HL-60/S4 (cell line): ENCODE data around the gene ADRM1.

Experiments
- in situ Hi-C: fragments of 300-500 bp; cut with MboI; formaldehyde crosslinking; loops from 2 replicates; pipeline ENCODE4 v1.14.3; 2022; ENCODE audit warnings: low sequenced_read_pairs

ADRM1 gene

DNA sequence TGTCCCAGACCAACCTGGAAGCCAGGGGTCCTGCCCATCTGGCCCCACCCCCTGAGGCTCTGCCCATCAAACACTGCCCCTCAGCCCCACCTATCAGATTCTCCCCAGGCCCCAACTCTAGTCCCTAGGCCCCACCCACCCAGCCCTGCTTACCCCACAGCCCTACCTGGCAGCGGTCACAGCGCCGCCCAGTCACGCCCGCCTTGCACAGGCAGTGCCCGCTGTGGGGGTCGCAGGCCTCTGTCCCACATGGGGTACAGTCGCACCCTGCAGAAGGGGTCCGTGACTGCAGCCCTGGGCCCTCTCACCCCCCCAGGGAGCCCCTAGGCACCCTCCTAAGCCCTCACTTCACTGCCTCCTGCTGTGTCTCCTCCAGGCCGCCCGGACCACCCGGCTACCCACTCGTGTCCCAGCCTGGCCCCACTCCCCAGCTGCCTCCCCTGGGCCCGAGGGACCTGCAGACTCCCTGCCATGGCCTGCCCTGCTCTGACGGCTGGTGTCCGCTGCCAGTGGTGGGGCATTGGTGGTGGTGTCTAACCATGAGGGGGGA is 19.8 kb downstream of the ADRM1 start:
- in situ Hi-C loops, result no loop called here

DNA sequence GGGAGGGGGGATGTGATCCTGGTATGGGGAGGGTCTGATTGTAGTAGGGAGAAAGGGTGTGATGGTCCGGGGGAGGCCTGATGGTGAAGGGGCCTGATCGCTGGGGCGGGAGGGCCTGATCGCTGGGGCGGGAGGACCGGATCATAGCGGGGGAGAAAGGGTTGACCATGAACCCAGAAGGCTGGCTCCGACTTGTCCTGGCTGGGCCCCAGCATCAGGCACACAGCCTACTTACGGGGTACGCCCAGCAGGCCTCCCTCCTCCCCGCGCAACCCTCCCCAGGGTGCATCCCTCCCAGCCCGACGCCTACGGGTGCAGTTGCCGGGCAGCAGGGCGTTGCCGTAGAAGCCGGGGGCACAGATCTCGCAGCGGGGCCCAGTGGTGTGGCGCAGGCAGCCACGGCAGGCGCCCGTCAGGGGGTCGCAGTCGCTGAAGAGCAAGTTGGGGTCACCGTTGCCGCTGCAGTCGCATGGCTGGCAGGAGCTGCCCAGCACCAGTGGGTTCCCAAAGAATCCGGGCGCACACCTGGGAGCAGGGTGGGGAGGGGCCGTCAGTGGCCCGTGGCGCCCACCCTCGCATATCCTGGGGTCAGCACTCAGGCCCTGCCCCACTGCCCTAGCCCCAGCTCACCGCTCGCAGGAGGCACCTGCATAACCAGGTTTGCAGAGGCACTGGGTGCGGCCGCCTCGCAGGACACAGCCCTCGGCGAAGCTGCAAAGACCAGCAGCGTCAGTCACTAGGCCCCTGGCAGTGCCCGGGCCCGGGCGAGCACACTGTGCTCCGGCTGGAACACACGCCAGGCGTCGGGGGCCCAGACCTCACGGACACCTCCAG is 20.6 kb downstream of the ADRM1 start:
- in situ Hi-C loops, result no loop called here

DNA sequence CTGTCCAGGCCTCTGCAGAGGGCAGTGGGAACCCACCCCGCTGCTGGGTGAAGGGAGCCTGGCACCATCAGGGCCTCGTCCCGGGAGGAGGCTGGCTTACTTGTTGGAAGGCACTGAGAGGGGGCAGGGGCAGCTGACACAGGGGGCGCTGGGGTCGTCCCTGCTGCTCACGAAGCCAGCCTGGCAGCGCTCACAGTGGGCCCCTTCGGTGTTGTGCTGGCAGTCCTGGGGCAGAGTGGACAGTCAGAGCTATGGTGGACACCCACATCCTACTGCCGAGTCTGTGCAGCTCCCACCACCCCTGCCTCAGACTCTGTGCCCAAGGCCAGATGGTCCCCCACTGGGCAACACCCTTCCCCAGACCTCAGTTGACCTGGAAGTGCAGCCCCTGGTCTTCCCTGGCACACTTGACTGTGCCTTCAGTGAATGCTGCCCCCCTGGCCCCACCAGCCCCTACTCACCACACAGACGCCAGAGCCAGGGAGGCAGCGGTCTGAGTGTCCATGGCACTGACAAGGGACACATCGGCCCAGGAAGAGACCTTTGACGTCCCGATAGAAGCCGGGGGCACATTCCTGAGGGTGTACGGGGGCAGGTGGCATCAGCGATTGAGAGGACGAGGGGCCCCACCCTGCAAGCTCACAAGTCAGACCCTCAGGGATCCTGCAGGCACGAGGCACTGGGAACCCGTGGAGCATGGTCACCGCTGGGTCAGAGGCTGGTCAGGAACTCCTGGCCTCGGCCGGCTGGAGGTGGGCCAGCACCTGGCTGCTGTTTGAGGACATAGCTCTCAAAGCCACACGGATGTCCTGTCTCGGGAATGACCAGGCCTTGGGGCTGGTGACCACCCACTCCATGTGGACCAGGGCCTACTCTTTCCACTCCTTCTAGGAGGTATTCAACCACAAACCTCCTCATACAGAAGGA is 21.4 kb downstream of the ADRM1 start:
- in situ Hi-C loops, result no loop called here

DNA sequence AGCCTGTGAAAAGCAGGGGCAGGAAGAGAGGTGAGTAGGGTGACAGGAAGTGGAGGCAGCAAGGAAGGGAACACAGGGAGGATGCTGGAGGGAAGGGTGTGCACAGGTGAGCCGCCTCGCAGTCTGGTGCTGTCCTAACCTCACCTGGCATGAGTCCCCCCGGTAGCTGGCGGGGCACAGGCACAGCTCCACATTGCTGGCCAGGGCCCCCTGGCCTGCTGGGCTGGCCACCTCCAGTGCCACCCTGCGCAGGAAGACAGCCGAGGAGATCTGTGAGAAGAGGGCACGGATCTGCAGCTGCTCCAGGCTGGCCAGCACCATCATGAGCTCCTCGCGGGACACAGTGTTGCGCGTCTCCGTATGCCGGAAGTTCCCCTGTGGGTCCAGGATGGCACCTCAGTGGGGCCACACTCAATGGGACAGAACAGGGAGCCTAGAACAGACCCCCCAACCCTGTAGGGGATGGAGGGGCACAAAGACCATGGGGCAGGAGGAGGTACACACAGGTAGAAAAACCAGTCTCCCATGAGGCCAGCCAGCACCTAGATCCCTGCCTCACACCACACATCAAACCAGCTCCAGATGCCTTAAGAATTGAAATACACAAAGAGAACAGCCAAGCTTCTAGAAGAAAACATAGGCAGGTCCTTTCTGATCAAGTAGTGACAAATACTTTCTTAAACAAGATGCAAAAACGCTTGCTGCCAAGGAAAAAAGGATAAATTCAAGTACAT is 22.5 kb downstream of the ADRM1 start:
- in situ Hi-C loops, result no loop called here

DNA sequence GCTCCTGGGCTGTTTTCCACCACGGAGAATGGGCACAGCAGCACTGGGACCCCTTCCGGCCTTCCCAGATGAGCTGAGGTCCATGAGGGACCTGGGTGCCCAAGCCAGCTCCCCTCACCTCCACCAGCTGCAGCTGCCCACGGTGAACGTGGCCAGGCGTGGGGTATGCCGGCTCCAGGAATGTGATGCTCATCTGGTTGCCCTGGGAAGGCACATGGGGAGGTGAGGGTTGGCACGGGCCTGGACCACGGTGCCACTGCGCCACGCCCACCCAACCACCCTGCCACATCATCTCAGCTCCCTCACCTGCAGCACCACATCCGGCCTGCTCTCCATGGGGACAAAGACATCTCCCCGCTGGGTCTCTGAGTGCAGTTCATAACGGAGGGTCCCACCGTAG is 23.8 kb downstream of the ADRM1 start:
- in situ Hi-C loops, result no loop called here

DNA sequence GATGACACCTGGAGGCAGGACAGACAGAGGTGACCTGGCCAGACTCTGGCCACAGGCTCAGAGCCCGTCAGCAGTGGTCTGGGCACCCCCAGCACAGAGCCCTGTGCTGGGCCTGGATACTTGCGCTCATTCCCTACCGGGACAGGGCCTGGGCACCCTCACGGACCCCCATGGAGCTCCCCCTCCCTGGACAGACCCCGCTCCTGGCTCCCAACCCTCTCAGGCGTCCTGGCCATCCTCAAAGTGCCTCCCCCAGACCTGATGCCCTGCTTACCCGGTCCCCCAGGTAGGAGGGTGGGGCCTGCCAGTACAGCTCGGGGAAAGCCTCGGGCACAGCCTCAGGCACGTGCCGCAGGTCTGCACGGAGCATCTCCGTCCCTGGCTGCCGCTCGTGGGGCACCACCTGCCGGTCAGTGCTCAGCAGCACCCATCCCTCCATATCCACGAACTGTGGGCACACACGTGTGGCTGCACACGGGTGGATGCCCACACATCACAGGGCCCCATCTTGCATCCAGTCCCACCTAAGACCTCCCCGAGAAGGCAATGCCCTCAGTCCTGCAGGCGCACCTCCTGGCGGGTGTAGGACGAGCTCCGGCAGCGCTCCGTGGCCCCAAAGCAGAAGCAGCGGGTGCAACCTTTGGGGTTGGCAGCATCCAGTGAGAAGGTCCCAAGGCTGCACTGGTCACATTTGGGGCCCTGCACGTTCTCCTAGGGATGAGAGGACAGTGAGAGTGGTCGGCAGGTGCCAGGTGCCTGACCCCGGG is 24.3 kb downstream of the ADRM1 start:
- in situ Hi-C loops, result no loop called here

DNA sequence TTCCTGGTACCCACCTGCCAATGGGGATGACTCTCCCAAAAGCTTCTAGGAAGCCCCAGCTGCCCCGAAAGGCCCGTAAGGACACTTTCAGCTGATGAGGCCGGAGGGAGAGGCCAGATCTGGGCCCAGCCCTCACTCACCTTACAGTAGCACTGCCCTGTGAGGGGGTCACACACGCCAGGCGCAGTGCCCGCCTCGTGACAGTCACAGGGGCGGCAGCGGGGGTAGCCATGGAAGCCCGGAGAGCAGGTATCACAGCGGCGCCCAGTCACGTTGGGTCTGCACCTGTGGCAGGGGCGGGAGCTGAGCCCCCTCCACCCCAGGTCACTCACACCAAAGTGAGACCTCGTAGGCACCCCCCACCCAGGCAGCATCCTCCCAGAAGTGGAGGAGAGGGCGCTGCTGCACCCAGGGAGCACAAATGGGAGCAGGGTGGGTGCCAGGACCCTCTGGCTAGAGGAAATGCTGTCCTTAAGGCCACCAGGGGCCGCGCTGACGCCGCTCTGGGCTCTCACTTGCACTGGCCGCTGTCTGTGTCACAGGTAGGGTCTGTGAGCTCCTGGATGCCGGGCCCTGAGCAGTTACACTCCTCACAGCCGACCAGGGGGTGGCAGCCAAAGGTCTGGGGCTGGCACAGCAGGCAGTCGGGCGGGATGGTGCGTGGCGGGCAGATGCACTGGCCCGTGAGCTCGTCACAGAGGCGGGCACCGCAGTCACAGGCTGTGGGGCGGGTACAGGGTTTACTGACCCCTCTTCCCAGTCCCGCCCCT is 25.1 kb downstream of the ADRM1 start:
- in situ Hi-C loops, result no loop called here

DNA sequence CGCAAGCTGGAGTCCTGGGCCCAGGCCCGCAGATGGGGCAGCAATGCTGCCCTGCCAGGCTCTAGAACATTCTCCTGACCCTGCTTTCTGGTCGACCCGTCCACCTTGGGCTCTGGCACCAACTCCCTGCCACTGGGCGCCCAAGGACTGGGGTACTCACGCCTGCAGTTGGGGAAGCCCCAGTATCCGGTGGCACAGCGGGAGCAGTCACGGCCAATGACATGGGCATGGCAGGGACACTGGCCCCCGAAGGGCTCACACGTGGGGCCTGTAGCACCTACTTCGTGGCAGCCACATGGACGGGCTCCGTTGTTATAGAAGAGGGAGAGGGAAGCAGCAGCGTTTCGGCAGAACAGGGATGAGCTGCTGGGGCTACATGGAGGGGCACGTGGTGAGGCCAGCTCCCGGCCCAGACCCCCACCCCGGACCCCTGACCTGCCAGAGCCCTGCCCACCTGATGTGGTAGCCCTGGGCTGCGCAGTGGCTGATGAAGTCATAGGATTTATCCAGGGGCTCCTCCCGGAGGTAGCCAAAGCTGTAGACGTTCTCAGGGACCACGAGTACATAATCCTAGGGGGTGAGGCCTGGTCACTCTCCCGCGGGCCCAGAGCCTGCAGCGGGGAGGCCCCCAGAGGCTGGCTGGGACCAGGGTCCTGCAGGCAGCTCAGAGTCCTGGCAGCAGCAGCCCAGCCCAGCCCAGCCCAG is 26.0 kb downstream of the ADRM1 start:
- in situ Hi-C loops, result no loop called here

DNA sequence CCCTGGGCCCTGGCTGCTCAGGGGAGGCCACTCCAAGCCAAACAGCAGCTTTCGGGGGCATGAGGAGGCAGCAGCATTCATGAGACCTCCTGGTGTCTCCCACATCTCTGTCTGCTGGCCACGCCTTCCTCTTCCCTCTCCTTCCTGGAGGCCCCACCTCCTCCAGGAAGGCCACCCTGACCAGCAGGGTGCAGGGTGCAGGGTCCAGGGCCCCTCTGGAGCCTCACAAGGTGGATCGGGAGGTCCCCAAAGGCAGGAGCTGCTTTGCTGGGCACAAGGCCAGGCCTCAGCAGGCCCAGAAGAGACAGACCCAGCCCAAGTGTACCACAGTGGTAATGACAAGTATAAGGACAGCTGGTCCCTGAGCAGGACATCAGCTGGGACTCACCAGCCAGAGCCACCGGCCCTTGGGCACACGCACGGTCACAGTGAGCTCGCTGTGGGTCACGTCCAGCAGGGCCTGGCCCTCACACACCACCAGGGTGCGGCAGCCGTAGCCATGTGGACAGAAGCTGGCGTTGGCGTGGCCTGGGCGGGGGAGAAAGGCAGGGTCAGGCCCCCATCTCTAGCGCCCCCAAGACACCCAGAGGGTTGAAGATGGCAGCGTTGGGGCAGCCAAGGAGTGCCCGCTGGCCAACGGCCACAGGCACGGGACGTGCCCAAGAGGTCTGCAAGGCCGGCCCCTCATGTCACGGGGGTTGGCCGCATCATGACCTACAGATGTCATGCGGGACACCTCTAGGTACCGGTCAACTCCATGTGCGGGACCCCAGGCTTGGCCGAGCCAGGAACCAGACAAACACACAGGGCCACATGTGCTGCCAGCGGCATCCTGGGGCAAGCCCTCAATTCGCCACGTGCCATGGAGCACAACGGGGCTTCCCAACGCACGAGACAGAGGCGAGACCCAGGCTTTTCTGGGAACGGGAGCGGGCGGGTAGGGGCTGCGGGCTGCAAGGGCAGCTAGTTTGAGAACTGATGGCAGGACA is 26.9 kb downstream of the ADRM1 start:
- in situ Hi-C loops, result no loop called here

DNA sequence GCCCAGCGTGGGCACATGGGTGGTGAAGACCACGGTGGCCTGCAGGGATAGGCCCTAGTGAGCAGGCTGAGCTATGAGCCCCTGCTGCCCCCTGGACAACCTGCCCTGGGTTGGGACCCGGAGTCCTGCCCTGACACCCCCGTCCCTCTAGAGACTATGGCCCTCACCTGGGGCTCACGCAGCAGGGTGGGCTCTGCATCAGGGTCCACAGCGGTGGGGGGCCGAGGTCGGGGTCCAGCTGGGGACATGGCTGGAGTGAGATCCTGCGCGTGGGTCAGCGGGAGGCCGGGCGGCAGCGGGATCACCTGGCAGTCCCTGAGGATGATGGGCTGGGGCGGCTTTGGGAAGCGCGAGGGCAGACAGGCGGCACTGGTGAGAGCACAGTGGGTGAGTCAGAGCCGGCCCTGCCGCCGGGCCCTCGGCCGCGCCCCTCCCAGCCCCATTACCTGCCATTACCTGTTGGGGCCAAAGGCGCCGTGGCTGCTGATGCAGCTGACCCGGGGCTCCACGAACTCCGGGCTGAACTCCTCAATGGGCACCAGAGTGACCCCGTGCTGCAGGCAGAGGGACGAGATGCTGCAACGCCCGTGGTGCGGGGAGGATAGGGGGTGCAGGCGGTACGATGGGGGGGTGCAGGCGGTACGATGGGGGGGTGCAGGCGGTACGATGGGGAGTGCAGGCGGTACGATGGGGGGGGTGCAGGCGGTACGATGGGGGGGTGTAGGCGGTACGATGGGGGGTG is 27.9 kb downstream of the ADRM1 start:
- in situ Hi-C loops, result no loop called here

DNA sequence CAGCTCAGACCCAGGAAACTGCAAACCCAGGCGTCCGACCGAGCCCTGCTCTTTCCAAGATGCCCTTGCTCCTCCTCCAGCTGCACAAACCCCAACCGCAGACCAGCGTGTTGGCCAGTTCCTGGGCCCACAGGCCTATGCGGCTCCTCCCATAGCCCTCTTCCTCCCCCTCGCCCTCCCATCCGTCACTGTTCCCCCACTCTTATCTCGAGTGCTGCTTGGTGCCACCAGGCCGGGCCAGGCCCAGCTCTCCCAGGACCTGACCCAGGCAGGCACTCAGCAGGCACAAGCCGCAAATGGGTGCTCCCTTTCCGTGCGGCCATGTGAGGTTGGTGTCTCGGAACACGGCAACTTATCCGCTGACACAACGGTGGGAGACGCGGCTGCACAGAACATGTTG is 28.6 kb downstream of the ADRM1 start:
- in situ Hi-C loops, result no loop called here

DNA sequence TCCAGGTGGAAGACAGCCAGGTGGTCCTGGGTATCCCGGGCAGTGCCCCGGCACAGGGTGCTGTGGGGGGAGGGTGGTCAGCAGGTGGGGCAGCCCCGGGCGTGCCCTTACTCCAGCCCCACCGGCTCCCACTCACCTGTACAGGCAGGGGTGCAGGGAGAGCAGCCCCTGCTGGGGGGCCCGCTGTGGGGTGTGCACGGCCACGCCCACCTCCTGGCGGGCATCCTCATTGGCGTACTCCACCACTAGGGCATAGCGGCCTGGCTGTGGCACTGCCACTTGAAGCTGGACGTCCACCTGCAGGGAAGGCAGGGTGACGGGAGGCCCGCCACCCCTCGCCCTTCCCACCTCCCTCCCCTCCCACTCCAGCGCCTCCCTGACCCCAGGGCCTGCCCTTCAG is 29.6 kb downstream of the ADRM1 start:
- in situ Hi-C loops, result no loop called here

DNA sequence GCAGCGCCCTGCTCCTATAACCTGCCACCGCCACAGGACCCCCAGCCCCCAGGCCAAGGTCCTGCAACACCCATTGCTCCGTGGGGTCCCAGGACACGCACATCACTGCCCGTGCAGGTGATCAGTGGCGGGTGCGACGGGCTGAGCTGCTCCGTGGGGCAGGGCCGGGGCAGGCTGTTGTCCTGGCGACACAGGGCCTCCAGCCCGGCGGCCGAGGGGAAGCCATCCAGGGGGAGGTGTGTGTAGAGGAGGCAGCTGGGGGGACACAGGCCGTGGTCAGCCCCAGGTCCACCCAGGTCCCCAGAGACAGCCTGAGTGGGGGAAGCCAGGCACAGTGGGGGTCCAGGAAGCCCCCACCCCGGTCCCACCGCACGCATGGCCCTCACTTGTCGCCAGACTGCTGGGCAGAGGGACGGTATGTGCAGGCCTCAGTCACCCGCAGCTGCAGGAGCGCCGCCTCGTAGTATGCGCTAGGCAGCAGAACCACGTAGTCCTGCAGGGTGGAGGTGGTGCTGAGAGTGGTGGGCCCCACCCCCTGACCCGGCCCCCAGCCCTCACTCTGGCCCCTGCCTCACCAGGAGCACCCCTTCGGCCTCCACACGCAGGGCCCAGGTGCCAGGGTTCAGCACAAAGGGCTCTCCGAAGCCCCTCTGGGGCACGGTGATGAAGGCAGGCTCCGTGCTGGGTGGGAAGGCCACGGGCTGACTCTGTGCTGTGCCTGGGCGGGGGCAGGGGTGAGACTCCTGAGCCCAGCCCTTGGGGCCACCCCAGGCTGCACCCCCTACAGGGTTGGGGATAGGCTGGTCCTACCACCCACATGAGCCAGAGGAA is 30.4 kb downstream of the ADRM1 start:
- in situ Hi-C loops, result no loop called here

DNA sequence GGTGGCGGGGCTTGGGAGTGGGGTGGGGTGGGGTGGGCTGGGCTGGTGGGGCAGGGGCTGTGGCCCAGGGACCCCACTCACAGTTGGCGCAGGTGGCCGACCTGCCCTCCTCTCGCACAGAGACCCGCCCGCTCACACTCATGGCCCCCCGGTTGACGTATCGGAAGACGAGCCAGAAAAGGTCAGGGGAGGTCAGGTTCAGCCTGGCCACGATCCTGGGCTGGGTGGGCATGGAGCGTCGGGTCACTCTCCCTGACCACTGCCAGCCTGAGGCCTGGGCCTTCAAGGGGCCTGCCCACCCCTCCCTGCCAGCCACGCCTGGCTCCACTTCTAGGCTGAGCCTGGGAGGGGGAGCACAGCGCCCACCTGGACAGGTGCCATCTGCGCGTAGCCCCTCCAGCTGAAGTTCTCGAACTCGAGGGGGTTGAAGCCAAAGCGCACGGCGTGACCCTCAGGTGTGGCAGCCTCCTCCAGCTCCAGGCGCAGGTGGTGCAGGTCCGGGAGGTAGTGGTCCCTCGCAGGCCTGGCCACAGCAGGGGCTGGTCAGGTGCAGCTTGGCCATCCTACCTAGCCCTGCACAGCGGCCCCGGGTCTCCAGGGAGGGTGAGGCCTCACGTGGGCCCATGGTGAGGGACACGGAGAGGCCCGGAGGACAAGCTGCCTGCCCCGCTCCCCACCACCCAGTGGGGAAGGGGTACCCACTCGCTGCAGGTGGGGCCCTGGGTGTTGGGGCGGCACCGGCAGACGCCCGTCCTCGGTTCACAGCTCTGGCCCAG is 31.2 kb downstream of the ADRM1 start:
- in situ Hi-C loops, result no loop called here

DNA sequence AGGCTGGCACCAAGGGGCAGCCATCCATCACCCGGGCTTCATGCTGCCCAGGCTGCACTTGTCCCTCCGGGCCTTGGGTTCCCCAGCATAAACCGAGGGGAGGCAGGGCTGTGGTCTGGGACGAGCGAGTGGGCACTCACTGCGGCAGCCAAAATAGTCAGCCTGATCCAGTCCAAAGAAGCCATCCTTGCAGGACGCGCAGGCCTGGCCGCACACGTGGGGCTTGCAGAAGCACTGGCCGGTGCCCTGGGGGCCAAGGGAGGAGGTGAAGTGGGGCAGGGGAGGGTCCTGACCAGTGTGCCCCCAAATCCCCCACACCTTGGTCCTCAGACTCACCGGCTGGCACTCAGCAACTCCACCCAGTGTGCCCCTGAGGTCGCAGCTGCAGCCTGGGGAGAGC is 32.1 kb downstream of the ADRM1 start:
- in situ Hi-C loops, result no loop called here
